Gastrocnemius medialis (tissue), 4 donors: ENCODE measurements around the gene SSH3. TPM values are rescaled to one million over a fixed set of nuclear protein-coding genes. Genes with fewer than 3 reads are reported as not detected.

Source experiments
- ATAC-seq, 2 donors: fragments of 150-250 bp; one replicate each; pipeline ENCODE4 v1.9.1; 2016
- DNase-seq, 2 donors: peaks; one replicate each; pipeline ENCODE4 v3.0.0-alpha.2; 2019
- H3K27ac ChIP-seq, 4 donors: fragments of 200-600 bp; sonication (generic); 1 replicate in 1 of 4; 2 replicates in 3 of 4; pipeline ENCODE4 v1.5.1; 2016 to 2018; ENCODE audit warnings: mild to moderate bottlenecking in 2 of 4, moderate library complexity in 1 of 4
- H3K27me3 ChIP-seq, 3 donors: fragments of 200-600 bp; sonication (generic) in 2 of 3; 1 replicate in 1 of 3; 2 replicates in 2 of 3; pipeline versions ENCODE4 v1.5.1 to v1.6.0; 2016 to 2019; ENCODE audit warnings: mild to moderate bottlenecking in 1 of 3, moderate library complexity in 1 of 3
- H3K36me3 ChIP-seq, 2 donors: fragments of 200-600 bp; sonication (generic) in 1 of 2; one replicate each; pipeline ENCODE4 v1.5.1; 2017 to 2018
- H3K4me1 ChIP-seq, 2 donors: fragments of 200-600 bp; sonication (generic) in 1 of 2; one replicate each; pipeline ENCODE4 v1.5.1; 2016 to 2017; ENCODE audit warnings: mild to moderate bottlenecking in 2 of 2
- H3K4me3 ChIP-seq, 4 donors: fragments of 200-600 bp; sonication (generic) in 3 of 4; 1 replicate in 1 of 4; 2 replicates in 3 of 4; pipeline ENCODE4 v1.5.1; 2016 to 2019; ENCODE audit warnings: mild to moderate bottlenecking in 2 of 4
- H3K9me3 ChIP-seq, 3 donors: fragments of 200-600 bp; sonication (generic) in 2 of 3; 1 replicate in 1 of 3; 2 replicates in 2 of 3; pipeline ENCODE4 v1.5.1; 2016 to 2019
- CTCF ChIP-seq, 5 experiments: fragments of 450-650 bp in 3 of 5; fragments of 200-600 bp in 2 of 5; sonication (generic) in 2 of 5; IDR thresholded peaks in 4 of 5; conservative IDR thresholded peaks in 1 of 5; 1 replicate in 4 of 5; 2 replicates in 1 of 5; pipeline ENCODE4 v1.5.1; 2016 to 2019; ENCODE audit warnings: antibody characterized with exemption in 5 of 5, mild to moderate bottlenecking in 3 of 5, moderate library complexity in 3 of 5
- POLR2A ChIP-seq, 2 donors: fragments of 450-650 bp; IDR thresholded peaks; one replicate each; pipeline ENCODE4 v1.6.1; 2017; ENCODE audit warnings: antibody characterized with exemption in 2 of 2, mild to moderate bottlenecking in 2 of 2, moderate library complexity in 2 of 2
- in situ Hi-C, 4 donors: fragments of 200-750 bp; cut with MboI; loops; one replicate each; pipeline versions ENCODE4 v1.15.0 to v1.8.0; 2017; ENCODE audit warnings: low sequenced_read_pairs in 4 of 4
- intact Hi-C: fragments of 100-400 bp; cut with DNase I; formaldehyde crosslinking; loops from one replicate; pipeline ENCODE4 v1.15.1; 2023; ENCODE audit warnings: low total_unique reads
- total RNA-seq, 4 donors: library from RNA; depleted of rRNA; stranded (reverse); fragments of >200 nt; gene quantifications; one replicate each; pipeline versions ENCODE4 v1.1.0 to v1.2.3, GENCODE V29; 2016

Gene SSH3
- total RNA-seq, 4 donors from 2014 or later, result 7.9 to 16.3 (median 11.9) TPM

- H3K27ac ChIP-seq, result no peak overlapping the region
- DNase-seq (no peak), ATAC-seq (no peak)
- H3K27me3 ChIP-seq, result no peaks in the 10 kb centered on the region
- H3K4me1 ChIP-seq, result no peaks in the 10 kb centered on the region
- H3K36me3 ChIP-seq, result peaks cover 0 to 11% of the 10 kb centered on the region in 2 donors
- H3K4me3 ChIP-seq, result no peak overlapping the region
- in situ Hi-C loops, result no loop called here
- TF ChIP-seq POLR2A (IDR thresholded peaks at IDR 0.05) (no peak), CTCF (IDR thresholded peaks at IDR 0.05 in 4 of 5, conservative IDR thresholded peaks at IDR 0.05 in 1 of 5) (no peak)
- intact Hi-C loops, result no loop called here
- H3K9me3 ChIP-seq, result no peaks in the 10 kb centered on the region
These were observed 7.5 kb upstream of the SSH3 start for GRCh38 chr11:67295846-67296245.

- no peaks in the 10 kb centered on the region for H3K9me3 ChIP-seq
- H3K27ac ChIP-seq, result no peak overlapping the region
- peaks cover 0 to 11% of the 10 kb centered on the region in 2 donors for H3K36me3 ChIP-seq
- H3K27me3 ChIP-seq, result no peaks in the 10 kb centered on the region
- in situ Hi-C loops (no loop called here), intact Hi-C loops (no loop called here)
- no peak for ATAC-seq
- no peak overlapping the region for H3K4me3 ChIP-seq
- TF ChIP-seq CTCF (IDR thresholded peaks at IDR 0.05 in 4 of 5, conservative IDR thresholded peaks at IDR 0.05 in 1 of 5) (no peak), POLR2A (IDR thresholded peaks at IDR 0.05) (no peak)
- no peak for DNase-seq
- peaks cover 14% of the 10 kb centered on the region in 2 donors for H3K4me1 ChIP-seq
These were observed 4.5 kb upstream of the SSH3 start for GRCh38 chr11:67298786-67299185.

GRCh38 chr11:67299471-67300191 lies 3.7 kb upstream of the SSH3 start:
- no peak overlapping the region for H3K4me3 ChIP-seq
- DNase-seq (no peak), ATAC-seq (no peak)
- peaks cover 19 to 22% of the 10 kb centered on the region in 2 donors for H3K4me1 ChIP-seq
- in situ Hi-C loops (no loop called here), intact Hi-C loops (loop anchor here (5.0 kb wide), 1 partner anchor 32 kb away; the partner anchor contains the start of gene GRK2)
- TF ChIP-seq CTCF (IDR thresholded peaks at IDR 0.05 in 4 of 5, conservative IDR thresholded peaks at IDR 0.05 in 1 of 5) (no peak), POLR2A (IDR thresholded peaks at IDR 0.05) (no peak)
- no peaks in the 10 kb centered on the region for H3K9me3 ChIP-seq
- H3K27me3 ChIP-seq, result no peaks in the 10 kb centered on the region
- H3K36me3 ChIP-seq, result peaks cover 0 to 11% of the 10 kb centered on the region in 2 donors
- H3K27ac ChIP-seq, result no peak overlapping the region

GRCh38 chr11:67300256-67300755 lies 3.0 kb upstream of the SSH3 start:
- intact Hi-C loops, result loop anchor here (5.0 kb wide), 1 partner anchor 33 kb away; the partner anchor contains the start of gene GRK2
- TF ChIP-seq POLR2A (IDR thresholded peaks at IDR 0.05) (no peak), CTCF (IDR thresholded peaks at IDR 0.05 in 4 of 5, conservative IDR thresholded peaks at IDR 0.05 in 1 of 5) (no peak)

More at GRCh38 chr11:67300256-67300755, 3.0 kb upstream of the SSH3 start:
- H3K27ac ChIP-seq, result no peak overlapping the region
- no peak overlapping the region for H3K4me3 ChIP-seq
- no peak for ATAC-seq
- no peaks in the 10 kb centered on the region for H3K9me3 ChIP-seq
- H3K4me1 ChIP-seq, result peaks cover 20 to 25% of the 10 kb centered on the region in 2 donors
- no peak for DNase-seq
- peaks cover 0 to 11% of the 10 kb centered on the region in 2 donors for H3K36me3 ChIP-seq
- in situ Hi-C loops, result no loop called here
- no peaks in the 10 kb centered on the region for H3K27me3 ChIP-seq
